Dedifferentiated amniotic fluid mesenchymal stem cell (primary cell): ENCODE results near the gene WWOX.

ENCODE experiments used
- DNase-seq: peaks from one replicate; pipeline ENCODE4 v3.0.0-alpha.2; 2016; ENCODE audit errors: extremely low spot score

The WWOX gene

DNA sequence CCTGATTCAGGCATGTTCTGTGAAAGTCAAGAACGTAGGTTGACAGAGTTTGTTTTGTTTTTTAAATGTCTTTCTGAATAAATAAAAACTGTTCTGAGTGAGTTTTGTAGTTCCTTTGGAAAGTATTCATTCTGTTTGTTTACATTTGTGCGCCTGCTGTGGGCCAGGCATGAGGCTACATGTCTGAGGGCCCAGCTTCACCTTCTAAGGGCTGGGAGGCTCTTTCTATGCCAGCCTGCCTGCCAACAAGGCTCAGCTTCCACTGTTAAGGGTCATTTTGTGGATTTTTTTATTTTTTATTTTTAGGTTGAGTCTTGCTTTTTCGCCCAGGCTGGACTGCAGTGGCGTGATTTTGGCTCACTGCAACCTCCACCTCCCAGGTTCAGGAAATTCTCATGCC is 6.1 kb downstream of the WWOX start:
- no peak for DNase-seq

DNA sequence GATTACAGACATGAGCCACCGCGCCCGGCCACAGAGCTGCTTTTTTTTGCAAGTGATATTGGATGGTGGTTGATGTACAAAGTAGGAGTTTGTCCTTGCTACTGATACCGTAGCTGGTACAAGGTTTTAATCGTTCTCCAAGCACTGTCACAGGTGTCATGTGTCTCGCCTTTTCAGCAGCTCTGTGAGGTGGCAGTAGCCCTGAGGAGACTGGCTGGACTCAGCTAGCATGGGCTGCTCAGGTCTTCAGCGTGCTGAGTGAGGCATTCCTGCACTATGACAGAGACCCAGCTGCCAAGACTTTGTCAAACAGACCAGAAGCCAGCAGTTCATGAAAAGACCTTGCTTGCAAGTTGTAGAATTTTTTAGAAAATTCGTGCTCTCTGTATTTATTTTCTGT is 7.2 kb downstream of the WWOX start:
- DNase-seq, result no peak

GRCh38 chr16:78108451-78108850 is 9.0 kb downstream of the WWOX start:
- DNase-seq, result no peak

GRCh38 chr16:78113258-78113657 is 13.8 kb downstream of the WWOX start:
- DNase-seq, result no peak

DNA sequence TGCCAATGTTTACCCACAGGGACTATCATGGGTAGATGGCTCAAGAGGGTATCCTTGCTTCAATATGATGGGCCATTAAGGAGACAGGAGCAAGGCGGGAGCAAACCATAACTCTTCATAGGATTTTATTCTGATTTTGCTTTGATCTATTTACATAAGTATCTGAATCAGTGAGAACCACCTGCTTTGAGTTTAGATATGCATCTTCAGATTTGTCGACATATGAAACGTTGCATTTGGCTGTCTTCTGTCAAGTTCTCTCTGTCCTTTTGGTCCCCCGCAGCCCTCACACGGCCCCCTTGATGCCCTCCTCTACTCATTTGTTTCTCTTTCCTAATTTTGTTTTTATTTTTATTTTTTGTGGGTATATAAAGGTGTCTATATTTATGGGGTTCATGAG is 16.2 kb downstream of the WWOX start:
- DNase-seq, result no peak

DNA sequence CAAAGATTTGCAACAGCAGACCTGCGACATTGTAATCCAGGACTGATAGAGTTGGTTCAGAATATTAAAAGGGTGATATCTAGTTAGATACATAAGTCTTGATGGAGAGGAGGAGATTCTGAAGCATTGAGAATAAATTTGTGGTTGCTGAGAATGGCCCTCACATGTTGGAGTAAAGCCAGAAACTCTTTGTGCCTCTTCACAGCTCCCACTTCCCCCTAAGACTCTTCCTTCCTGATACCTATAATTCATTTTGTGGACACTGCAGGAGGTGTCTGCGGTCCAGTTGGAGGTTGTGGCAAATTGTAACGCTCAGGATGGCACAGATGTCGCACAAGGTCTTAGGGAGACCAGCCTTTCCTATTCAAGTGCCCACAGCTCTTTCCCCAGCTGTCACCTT is 17.5 kb downstream of the WWOX start:
- no peak for DNase-seq

- no peak for DNase-seq
Measured at GRCh38 chr16:78117391-78117790, 17.9 kb downstream of the WWOX start.

DNA sequence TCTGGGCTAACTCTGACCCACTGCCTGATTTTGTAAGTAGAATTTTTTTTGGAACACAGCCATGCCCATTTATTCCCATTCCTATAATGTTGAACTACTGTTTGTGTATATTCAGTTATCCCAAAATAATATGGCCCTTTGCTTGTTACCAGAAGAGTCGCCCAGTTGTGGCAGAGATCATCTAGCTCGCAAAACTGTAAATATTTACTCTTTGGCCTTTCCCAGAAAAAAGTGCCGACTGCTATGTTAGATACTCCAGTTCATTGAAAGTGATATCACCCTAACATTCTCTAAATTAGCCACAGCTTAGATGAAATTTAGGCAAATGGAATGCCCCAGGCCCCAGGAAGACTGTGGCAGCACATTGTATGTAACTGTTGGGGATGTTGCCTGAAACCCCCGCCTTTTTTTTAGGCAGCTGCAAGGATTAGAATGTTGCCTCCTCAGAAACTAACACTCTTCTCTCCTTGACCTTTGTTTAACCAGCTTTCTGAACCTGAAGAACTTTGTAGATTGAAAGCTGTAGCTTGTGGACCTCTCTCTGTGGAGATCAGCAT is 19.1 kb downstream of the WWOX start:
- DNase-seq, result no peak

GRCh38 chr16:78122774-78123315 is 23.4 kb downstream of the WWOX start:
- peak; percentile 82 for DNase-seq

GRCh38 chr16:78125112-78125844 is 25.8 kb downstream of the WWOX start:
- no peak for DNase-seq

GRCh38 chr16:78126662-78127061 is 27.2 kb downstream of the WWOX start:
- DNase-seq, result no peak

- peak; percentile 84 for DNase-seq
Measured at GRCh38 chr16:78127130-78127529, 27.7 kb downstream of the WWOX start.

DNA sequence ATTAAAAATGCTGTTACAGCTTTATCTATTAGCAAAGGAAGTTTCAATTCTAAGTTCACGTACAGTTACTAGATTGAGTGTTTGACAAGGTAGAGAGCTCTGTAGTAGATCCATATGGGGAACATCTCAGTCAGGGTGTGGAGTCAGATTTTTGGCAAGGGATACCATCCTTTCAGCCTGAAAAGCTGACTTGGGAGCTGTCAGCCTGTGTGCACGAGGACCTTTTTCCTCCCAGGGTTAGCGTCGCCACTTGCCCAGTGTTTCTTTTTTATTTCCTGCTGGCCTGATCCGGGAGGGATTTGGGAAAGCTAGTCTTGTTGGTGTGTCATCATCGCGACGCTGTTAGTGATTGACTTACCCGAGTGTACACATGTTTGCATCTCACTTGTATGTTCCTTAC is 29.5 kb downstream of the WWOX start:
- no peak for DNase-seq

DNA sequence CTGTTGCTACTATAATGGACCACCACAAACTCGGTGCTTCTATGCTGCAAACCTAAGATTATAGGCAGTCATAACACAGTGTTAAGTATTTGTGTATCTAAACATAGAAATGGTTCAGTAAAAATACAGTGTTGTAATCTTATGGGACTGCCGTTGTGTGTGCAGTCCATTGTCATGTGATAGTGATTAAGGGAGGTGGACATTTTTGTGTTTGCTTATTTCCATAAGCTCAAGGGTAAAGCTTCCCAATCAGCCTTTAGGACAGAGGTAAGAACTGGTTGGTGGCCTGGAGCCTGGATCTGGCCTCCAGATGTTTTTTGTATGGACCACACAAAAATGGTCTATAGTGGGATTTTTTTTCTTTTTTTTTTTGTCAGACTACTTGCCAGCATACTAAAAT is 29.9 kb downstream of the WWOX start:
- no peak for DNase-seq

- DNase-seq, result no peak
Measured at GRCh38 chr16:78130083-78130608, 30.7 kb downstream of the WWOX start.

- no peak for DNase-seq
Measured at GRCh38 chr16:78130950-78131349, 31.5 kb downstream of the WWOX start.

DNA sequence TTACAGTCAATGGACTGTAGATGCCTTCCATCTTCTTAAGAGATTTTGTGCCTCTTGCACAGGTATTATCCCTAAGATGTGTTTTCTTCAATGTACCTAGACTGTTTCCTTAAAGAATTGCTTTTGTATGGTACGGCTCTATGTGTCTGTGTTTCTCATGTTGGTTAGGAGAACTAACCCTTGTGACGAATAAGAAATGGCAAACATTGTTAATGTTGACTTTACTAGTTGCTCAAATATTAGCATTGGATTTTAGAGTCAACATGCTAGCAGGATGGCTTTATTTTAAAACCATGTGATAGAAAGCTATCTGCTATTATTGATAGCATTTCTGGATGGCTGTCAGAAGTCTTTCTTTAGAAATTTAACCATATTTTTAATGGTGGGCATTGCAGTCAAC is 34.5 kb downstream of the WWOX start:
- no peak for DNase-seq

GRCh38 chr16:78134944-78135619 is 35.6 kb downstream of the WWOX start:
- DNase-seq, result no peak

DNA sequence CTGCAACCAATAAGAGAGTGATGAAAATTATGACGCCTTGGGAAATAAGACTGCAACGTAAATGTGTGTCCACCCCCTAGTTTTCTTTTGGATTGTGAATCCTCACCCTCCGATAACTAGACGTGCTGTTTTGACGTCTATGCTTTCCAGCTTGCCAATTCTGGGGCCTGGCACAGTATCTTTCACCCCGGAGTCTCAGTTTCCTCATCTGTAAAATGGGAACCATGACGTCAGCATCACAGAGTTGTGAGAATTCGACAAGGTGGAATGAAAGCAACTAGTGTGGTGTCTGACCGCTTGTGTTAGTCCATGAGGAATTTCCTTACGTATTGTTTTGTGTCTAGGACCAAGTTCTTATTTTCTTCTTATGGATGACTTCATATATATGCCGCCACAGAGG is 37.7 kb downstream of the WWOX start:
- DNase-seq, result no peak

DNA sequence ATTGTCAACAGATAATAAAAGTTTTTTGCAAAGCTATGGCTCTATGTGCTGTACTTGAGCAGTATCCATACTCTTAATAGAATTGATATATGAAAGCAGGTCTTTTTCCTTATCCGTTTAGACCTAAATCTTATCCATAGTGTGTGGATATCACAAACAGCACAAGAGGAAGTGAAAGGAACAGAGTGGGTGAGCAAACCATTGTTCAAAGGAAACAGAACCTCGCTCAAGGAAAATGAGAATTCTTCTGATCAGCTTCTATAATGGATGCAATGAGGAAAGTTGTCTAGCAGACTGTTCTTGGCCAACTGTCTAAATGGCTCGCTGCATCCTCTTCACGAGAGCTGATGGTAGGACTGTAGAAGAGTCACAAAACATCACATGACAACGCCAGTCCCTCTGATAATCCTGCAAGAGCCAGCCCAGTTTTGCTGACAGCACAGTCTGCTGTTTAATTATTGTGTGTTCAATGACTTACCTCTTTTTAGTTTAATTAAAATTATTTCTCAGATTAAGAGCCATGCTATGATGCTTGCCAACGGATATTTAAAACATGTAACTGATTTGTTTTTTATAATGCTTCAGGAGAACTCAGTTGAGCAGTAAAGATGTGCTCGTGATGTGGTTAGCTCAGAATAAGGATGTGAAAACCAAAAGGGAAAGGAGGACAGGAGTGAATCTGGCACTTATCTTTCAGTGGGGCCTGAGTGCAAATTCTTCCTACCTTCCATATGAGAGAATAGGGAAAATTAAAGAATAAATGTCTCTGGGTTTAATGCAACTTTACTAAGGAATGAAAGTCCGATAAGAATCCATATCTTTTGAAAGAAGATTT is 38.5 kb downstream of the WWOX start:
- no peak for DNase-seq

GRCh38 chr16:78140818-78141466 is 41.5 kb downstream of the WWOX start:
- no peak for DNase-seq
